8988T (cell line): ENCODE data around the gene BARHL2.

Source experiments
- DNase-seq: peaks from one replicate; pipeline ENCODE4 v3.0.0; 2011

Gene BARHL2

GRCh38 chr1:90716552-90717355 is at the start of gene BARHL2:
TSS of gene BARHL2 (minus strand) at chr1:90717302. CDS start at chr1:90717195, 107 bp downstream.
- DNase-seq: no peak

- no peak for DNase-seq
Observed at GRCh38 chr1:90763930-90764329, 46.8 kb upstream of the BARHL2 start.

- DNase-seq: no peak
Observed at GRCh38 chr1:90763506-90763905, 46.4 kb upstream of the BARHL2 start.

GRCh38 chr1:90761781-90762589 is 44.9 kb upstream of the BARHL2 start:
- DNase-seq: no peak

GRCh38 chr1:90761156-90761555 is 44.1 kb upstream of the BARHL2 start:
- no peak for DNase-seq

GRCh38 chr1:90753556-90753955 is 36.5 kb upstream of the BARHL2 start:
- no peak for DNase-seq

- DNase-seq: no peak
Observed at GRCh38 chr1:90748668-90749067, 31.6 kb upstream of the BARHL2 start.

GRCh38 chr1:90746857-90747256 is 29.8 kb upstream of the BARHL2 start:
- no peak for DNase-seq

GRCh38 chr1:90745972-90746371 is 28.9 kb upstream of the BARHL2 start:
- no peak for DNase-seq

- DNase-seq: no peak
Observed at GRCh38 chr1:90732136-90732535, 15.0 kb upstream of the BARHL2 start.

GRCh38 chr1:90731382-90732050 is 14.4 kb upstream of the BARHL2 start:
- no peak for DNase-seq

GRCh38 chr1:90730243-90731022 is 13.3 kb upstream of the BARHL2 start:
- DNase-seq: no peak

GRCh38 chr1:90729504-90730242 is 12.6 kb upstream of the BARHL2 start:
- DNase-seq: no peak

- no peak for DNase-seq
Observed at GRCh38 chr1:90728502-90729287, 11.6 kb upstream of the BARHL2 start.

GRCh38 chr1:90727917-90728501 is 10.9 kb upstream of the BARHL2 start:
- no peak for DNase-seq

GRCh38 chr1:90726986-90727480 is 9.9 kb upstream of the BARHL2 start:
- DNase-seq: no peak

GRCh38 chr1:90726425-90726985 is 9.4 kb upstream of the BARHL2 start:
- no peak for DNase-seq

GRCh38 chr1:90725657-90726424 is 8.7 kb upstream of the BARHL2 start:
- no peak for DNase-seq

GRCh38 chr1:90724926-90725656 is 8.0 kb upstream of the BARHL2 start:
- DNase-seq: no peak
